HG03558 (cell line): ENCODE data around the gene MPPED1.

ENCODE experiments used
- ATAC-seq: cut with Tn5 transposase; IDR thresholded peaks from one replicate; pipeline ENCODE4 v1.9.1; 2021; ENCODE audit warnings: moderate number of reproducible peaks; ENCODE audit not compliant: unreplicated experiment; ENCODE audit errors: extremely low read depth

Gene MPPED1

GRCh38 chr22:43510281-43511070, 98.7 kb downstream of the MPPED1 start:
- ATAC-seq: no peak

- ATAC-seq: no peak
These were observed 99.6 kb downstream of the MPPED1 start for GRCh38 chr22:43511276-43511910.

GRCh38 chr22:43512279-43512678, 100.5 kb downstream of the MPPED1 start:
- ATAC-seq: no peak

- ATAC-seq: no peak
These were observed 102.8 kb downstream of the MPPED1 start for GRCh38 chr22:43514476-43515157.

- ATAC-seq: no peak
These were observed 103.6 kb downstream of the MPPED1 start for GRCh38 chr22:43515411-43515810.

GRCh38 chr22:43515902-43516301, 104.1 kb downstream of the MPPED1 start:
- no peak for ATAC-seq

GRCh38 chr22:43516386-43516785, 104.6 kb downstream of the MPPED1 start:
- ATAC-seq: no peak

- no peak for ATAC-seq
These were observed 105.3 kb downstream of the MPPED1 start for GRCh38 chr22:43516996-43517635.

GRCh38 chr22:43520632-43521039, 108.8 kb downstream of the MPPED1 start:
- no peak for ATAC-seq

- no peak for ATAC-seq
These were observed 109.9 kb downstream of the MPPED1 start for GRCh38 chr22:43521716-43522115.

- ATAC-seq: no peak
These were observed 114.4 kb downstream of the MPPED1 start for GRCh38 chr22:43526117-43526655.

GRCh38 chr22:43526946-43527345, 115.1 kb downstream of the MPPED1 start:
- no peak for ATAC-seq

GRCh38 chr22:43528601-43529360, 117.0 kb downstream of the MPPED1 start:
- ATAC-seq: no peak

- no peak for ATAC-seq
These were observed 117.6 kb downstream of the MPPED1 start for GRCh38 chr22:43529461-43529860.

- no peak for ATAC-seq
These were observed 118.1 kb downstream of the MPPED1 start for GRCh38 chr22:43529934-43530333.

GRCh38 chr22:43530349-43531201, 118.8 kb downstream of the MPPED1 start:
- ATAC-seq: no peak

- no peak for ATAC-seq
These were observed 119.8 kb downstream of the MPPED1 start for GRCh38 chr22:43531651-43532050.

- no peak for ATAC-seq
These were observed 120.7 kb downstream of the MPPED1 start for GRCh38 chr22:43532301-43533155.
